CD4-positive, alpha-beta T cell (primary cell): ENCODE data around the gene XKRX. TPM values are rescaled to one million over a fixed set of nuclear protein-coding genes. Genes with fewer than 3 reads are reported as not detected.

ENCODE experiments used
- ATAC-seq: fragments of 200-7000 bp; cut with Tn5 transposase; one replicate; pipeline ENCODE4 v1.10.0; 2022; ENCODE audit warnings: mild to moderate bottlenecking; ENCODE audit not compliant: poor library complexity
- CTCF ChIA-PET: fragments of 350-600 bp; sonication (Branson Sonifier 250); formaldehyde crosslinking; loops from one replicate; lab custom pipeline; 2021; ENCODE audit warnings: antibody characterized with exemption, inconsistent platforms; lab: Charles Lee
- POLR2A ChIA-PET: fragments of 350-600 bp; sonication (Branson Sonifier 250); formaldehyde crosslinking; loops from one replicate; lab custom pipeline; 2021; ENCODE audit warnings: antibody characterized with exemption, inconsistent platforms; lab: Charles Lee
- DNase-seq, 14 experiments: peaks; one replicate each; pipeline ENCODE4 v3.0.0-alpha.2; 2013 to 2020; ENCODE audit warnings: mixed read lengths in 2 of 14
- H3K27ac ChIP-seq, 2 donors: one replicate each; pipeline versions ENCODE4 v1.5.1 to v1.7.0; 2013; ENCODE audit warnings: low read length in 2 of 2, low read depth in 1 of 2, mild to moderate bottlenecking in 1 of 2
- H3K27me3 ChIP-seq, 2 experiments: 1 replicate in 1 of 2; 2 replicates in 1 of 2; pipeline versions ENCODE4 v1.6.1 to v1.7.0; 2013; ENCODE audit warnings: low read length in 2 of 2, control low read depth in 1 of 2, mild to moderate bottlenecking in 1 of 2, moderate library complexity in 1 of 2; ENCODE audit not compliant: insufficient read depth in 2 of 2, control insufficient read depth in 1 of 2
- H3K36me3 ChIP-seq: one replicate; pipeline ENCODE4 v1.6.1; 2013; ENCODE audit warnings: low read length, control low read depth; ENCODE audit not compliant: insufficient read depth
- H3K4me1 ChIP-seq: one replicate; pipeline ENCODE4 v1.6.1; 2013; ENCODE audit warnings: low read length, control low read depth; ENCODE audit not compliant: insufficient read depth
- H3K4me3 ChIP-seq: one replicate; pipeline ENCODE4 v1.5.1; 2013; ENCODE audit warnings: mild to moderate bottlenecking, low read length, moderate library complexity
- H3K9me3 ChIP-seq, 2 experiments: 1 replicate in 1 of 2; 2 replicates in 1 of 2; pipeline versions ENCODE4 v1.6.1 to v1.7.0; 2013; ENCODE audit warnings: low read length in 2 of 2, mild to moderate bottlenecking in 2 of 2, control low read depth in 1 of 2, moderate library complexity in 1 of 2; ENCODE audit not compliant: control insufficient read depth in 1 of 2, insufficient read depth in 1 of 2
- H3K27ac Mint-ChIP-seq: one replicate; pipeline ENCODE4 v1.8.0; 2020; ENCODE audit warnings: mixed read lengths
- H3K27me3 Mint-ChIP-seq: one replicate; pipeline ENCODE4 v1.8.0; 2021; ENCODE audit warnings: mixed read lengths
- H3K36me3 Mint-ChIP-seq: one replicate; pipeline ENCODE4 v1.8.0; 2021; ENCODE audit warnings: low read depth, mixed read lengths
- H3K4me1 Mint-ChIP-seq: one replicate; pipeline ENCODE4 v1.8.0; 2021; ENCODE audit warnings: low read depth, mixed read lengths
- H3K4me3 Mint-ChIP-seq: one replicate; pipeline ENCODE4 v1.8.0; 2020; ENCODE audit warnings: mild to moderate bottlenecking, mixed read lengths
- H3K9me3 Mint-ChIP-seq: one replicate; pipeline ENCODE4 v1.8.0; 2020; ENCODE audit warnings: mixed read lengths
- CTCF ChIP-seq: fragments of 200-600 bp; IDR thresholded peaks from one replicate; pipeline ENCODE4 v1.8.0; 2022; ENCODE audit warnings: antibody characterized with exemption, mild to moderate bottlenecking
- intact Hi-C, 2 experiments: fragments of 100-400 bp; cut with DNase I in 1 of 2; cut with micrococcal nuclease in 1 of 2; formaldehyde crosslinking; loops; one replicate each; pipeline versions ENCODE4 v1.15.1 to v1.9.0; 2023 to 2025; cut with DNase I, micrococcal nuclease
- total RNA-seq, 174 experiments: library from RNA in 2 of 174; stranded (reverse) in 2 of 174; gene quantifications; one replicate each; pipeline ENCODE4 v1.2.3 and lab custom pipeline; 2021 to 2026

The XKRX gene
- total RNA-seq, 2 experiments from 2014 or later, result 1.9 to 2.5 TPM

- Mint-ChIP-seq H3K27ac (no peak overlapping the region), H3K9me3 (no peaks in the 10 kb centered on the region), H3K27me3 (no peaks in the 10 kb centered on the region), H3K4me3 (no peak overlapping the region), H3K4me1 (no peaks in the 10 kb centered on the region), H3K36me3 (no peaks in the 10 kb centered on the region)
- TF ChIP-seq CTCF, result no peak
- intact Hi-C loops, result no loop called here
- Histone ChIP-seq H3K4me1 (no peaks in the 10 kb centered on the region), H3K27ac (no peak overlapping the region), H3K4me3 (no peak overlapping the region), H3K36me3 (no peaks in the 10 kb centered on the region), H3K27me3 (no peaks in the 10 kb centered on the region), H3K9me3 (no peaks in the 10 kb centered on the region)
- ATAC-seq, result no peak
- DNase-seq, result no peak
- ChIA-PET POLR2A (no interaction called here), CTCF (no interaction called here)
Measured at GRCh38 chrX:100870527-100870926, 58.2 kb downstream of the XKRX start.

- H3K27me3 ChIP-seq, result no peaks in the 10 kb centered on the region
- ChIA-PET CTCF (interaction anchor here (0.5 kb wide), 1 partner anchor 78 kb away, joined by 4 read pairs; no protein-coding TSS in a partner anchor), POLR2A (no interaction called here)
- no peaks in the 10 kb centered on the region for H3K36me3 ChIP-seq
- no peak overlapping the region for H3K4me3 Mint-ChIP-seq
- no peak for TF ChIP-seq CTCF
- no peaks in the 10 kb centered on the region for H3K27me3 Mint-ChIP-seq
- H3K27ac ChIP-seq, result no peak overlapping the region
- no peak overlapping the region for H3K27ac Mint-ChIP-seq
- ATAC-seq, result no peak
- no peak for DNase-seq
- no peaks in the 10 kb centered on the region for H3K36me3 Mint-ChIP-seq
- H3K4me3 ChIP-seq, result no peak overlapping the region
- intact Hi-C loops, result no loop called here
- H3K4me1 ChIP-seq, result no peaks in the 10 kb centered on the region
- no peaks in the 10 kb centered on the region for H3K4me1 Mint-ChIP-seq
- H3K9me3 Mint-ChIP-seq, result no peaks in the 10 kb centered on the region
- no peaks in the 10 kb centered on the region for H3K9me3 ChIP-seq
Measured at GRCh38 chrX:100868273-100868672, 60.4 kb downstream of the XKRX start.

GRCh38 chrX:100864657-100865391, 63.9 kb downstream of the XKRX start:
- H3K27ac ChIP-seq, result no peak overlapping the region
- ATAC-seq (no peak), DNase-seq (no peak)
- ChIA-PET CTCF (no interaction called here), POLR2A (no interaction called here)
- no peak for TF ChIP-seq CTCF
- no peak overlapping the region for H3K27ac Mint-ChIP-seq
- H3K4me3 Mint-ChIP-seq, result no peak overlapping the region
- no peaks in the 10 kb centered on the region for H3K4me1 Mint-ChIP-seq
- H3K9me3 Mint-ChIP-seq, result no peaks in the 10 kb centered on the region
- no peaks in the 10 kb centered on the region for H3K4me1 ChIP-seq
- H3K4me3 ChIP-seq, result no peak overlapping the region
- H3K27me3 ChIP-seq, result no peaks in the 10 kb centered on the region
- intact Hi-C loops, result no loop called here
- H3K27me3 Mint-ChIP-seq, result peaks cover 5% of the 10 kb centered on the region
- H3K9me3 ChIP-seq, result no peaks in the 10 kb centered on the region
- H3K36me3 Mint-ChIP-seq, result no peaks in the 10 kb centered on the region
- H3K36me3 ChIP-seq, result no peaks in the 10 kb centered on the region

Other genes with a start within 250 kb of the XKRX start
- gene SYTL4, start 196.8 kb downstream of the XKRX start, total RNA-seq, result not detected
- gene CSTF2, start 108.5 kb downstream of the XKRX start, total RNA-seq, result 10 to 100 TPM in 1 of 2 experiments, 1 to 10 TPM in 1; 8.3 to 10.1 TPM
- gene NOX1, start 54.6 kb downstream of the XKRX start, total RNA-seq, result under 1 TPM in 1 of 2 experiments, not detected in 1; 0.36 TPM
- not detected for gene ARL13A, start 40.8 kb upstream of the XKRX start, total RNA-seq
- 10 to 100 TPM; 27.9 to 28.0 TPM for gene TRMT2B, start 123.2 kb upstream of the XKRX start, total RNA-seq
- gene TMEM35A, start 150.0 kb upstream of the XKRX start, total RNA-seq, result not detected
- under 1 TPM; 0.28 to 0.49 TPM for gene CENPI, start 169.3 kb upstream of the XKRX start, total RNA-seq